Breast epithelium (tissue), 4 donors: Measurements from ENCODE around the gene ZFP36L1. TPM values are rescaled to one million over a fixed set of nuclear protein-coding genes. Genes with fewer than 3 reads are reported as not detected.

Experiments
- DNase-seq, 2 donors: peaks; one replicate each; pipeline ENCODE4 v3.0.0-alpha.2; 2019; ENCODE audit warnings: low spot score in 2 of 2
- H3K27ac ChIP-seq, 2 donors: fragments of 200-600 bp; sonication (generic) in 1 of 2; one replicate each; pipeline ENCODE4 v1.5.1; 2016 to 2019; ENCODE audit warnings: mild to moderate bottlenecking in 1 of 2
- H3K27me3 ChIP-seq, 2 donors: fragments of 200-600 bp; sonication (generic) in 1 of 2; one replicate each; pipeline versions ENCODE4 v1.5.1 to v1.6.0; 2017 to 2019; ENCODE audit warnings: control low read depth in 1 of 2, mild to moderate bottlenecking in 1 of 2
- H3K36me3 ChIP-seq: fragments of 200-600 bp; one replicate; pipeline ENCODE4 v1.5.1; 2019
- H3K4me1 ChIP-seq, 2 donors: fragments of 200-600 bp; sonication (generic); one replicate each; pipeline ENCODE4 v1.5.1; 2016 to 2019; ENCODE audit warnings: control low read depth in 1 of 2
- H3K4me3 ChIP-seq, 3 donors: fragments of 200-600 bp; sonication (generic); 1 replicate in 2 of 3; 2 replicates in 1 of 3; pipeline ENCODE4 v1.5.1; 2016 to 2019; ENCODE audit warnings: mild to moderate bottlenecking in 3 of 3, moderate library complexity in 2 of 3
- H3K9me3 ChIP-seq, 2 donors: fragments of 200-600 bp; sonication (generic) in 1 of 2; one replicate each; pipeline ENCODE4 v1.5.1; 2016 to 2019; ENCODE audit warnings: control low read depth in 1 of 2
- POLR2A ChIP-seq: fragments of 450-650 bp; IDR thresholded peaks from one replicate; pipeline ENCODE4 v1.6.1; 2016; ENCODE audit warnings: antibody characterized with exemption, mild to moderate bottlenecking, moderate library complexity
- POLR2AphosphoS5 ChIP-seq, 3 donors: sonication (generic); formaldehyde crosslinking; IDR thresholded peaks; one replicate each; pipeline ENCODE4 v1.6.1; 2017; ENCODE audit warnings: antibody characterized with exemption in 3 of 3
- intact Hi-C: fragments of 100-400 bp; cut with DNase I; formaldehyde crosslinking; loops from one replicate; pipeline ENCODE4 v1.15.1; 2023; ENCODE audit warnings: low total_unique reads
- total RNA-seq, 3 donors: library from RNA; depleted of rRNA; stranded (reverse); fragments of >200 nt; gene quantifications; one replicate each; pipeline ENCODE4 v1.1.0, GENCODE V29; 2016
- TF ChIP-seq, protein P1 (sequence below), 3 donors: fragments of 450-650 bp; IDR thresholded peaks; one replicate each; pipeline ENCODE4 v1.5.1; 2016 to 2017; ENCODE audit warnings: antibody characterized with exemption in 3 of 3, mild to moderate bottlenecking in 3 of 3, moderate library complexity in 3 of 3

Gene ZFP36L1
- total RNA-seq, 3 donors from 2014 or later, result 198 to 737 (median 492) TPM

DNA sequence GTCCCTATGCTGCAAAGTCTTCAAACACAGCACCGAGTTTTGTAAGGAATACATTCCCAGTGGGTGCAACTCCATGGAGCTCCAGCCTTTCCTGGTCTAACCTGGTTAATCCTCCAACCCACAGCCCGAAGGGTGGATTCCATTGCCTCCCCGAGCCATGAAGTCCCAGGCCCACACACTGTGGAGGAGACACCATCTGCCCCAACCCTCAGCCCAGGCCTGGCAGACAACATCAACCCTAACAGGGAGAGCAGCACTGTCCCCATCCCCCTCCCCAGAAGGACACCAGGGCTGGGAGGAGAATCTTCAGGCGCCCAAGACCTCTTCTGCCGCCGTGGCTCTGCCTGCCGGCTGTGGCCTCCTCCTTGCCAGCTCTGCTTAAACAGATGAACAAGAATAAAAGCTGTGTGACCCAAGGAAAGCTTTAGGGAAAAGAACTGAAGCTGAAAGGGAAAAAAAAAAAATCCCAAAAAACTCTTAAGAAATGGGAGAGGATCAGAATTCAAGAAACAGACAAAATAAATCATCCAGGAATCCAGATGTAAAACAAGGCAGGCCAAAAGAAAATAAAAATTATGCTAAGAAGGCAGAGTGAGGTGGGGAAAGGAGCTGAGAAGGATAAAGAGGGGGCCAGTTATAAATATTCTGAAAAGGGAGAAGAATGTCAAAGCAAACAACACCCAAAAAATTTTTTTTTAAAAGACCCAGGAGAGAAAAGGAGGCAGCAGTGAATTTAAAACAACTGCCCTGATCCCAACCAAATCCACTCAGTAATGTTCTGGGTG, 16.0 kb upstream of the ZFP36L1 start:
- Histone ChIP-seq H3K4me3 (no peak overlapping the region), H3K36me3 (no peaks in the 10 kb centered on the region), H3K27ac (peak overlapping the region; percentile 52 to 85), H3K4me1 (peaks cover 12 to 16% of the 10 kb centered on the region in 2 donors), H3K27me3 (no peaks in the 10 kb centered on the region), H3K9me3 (no peaks in the 10 kb centered on the region)
- TF ChIP-seq, protein P1, sequence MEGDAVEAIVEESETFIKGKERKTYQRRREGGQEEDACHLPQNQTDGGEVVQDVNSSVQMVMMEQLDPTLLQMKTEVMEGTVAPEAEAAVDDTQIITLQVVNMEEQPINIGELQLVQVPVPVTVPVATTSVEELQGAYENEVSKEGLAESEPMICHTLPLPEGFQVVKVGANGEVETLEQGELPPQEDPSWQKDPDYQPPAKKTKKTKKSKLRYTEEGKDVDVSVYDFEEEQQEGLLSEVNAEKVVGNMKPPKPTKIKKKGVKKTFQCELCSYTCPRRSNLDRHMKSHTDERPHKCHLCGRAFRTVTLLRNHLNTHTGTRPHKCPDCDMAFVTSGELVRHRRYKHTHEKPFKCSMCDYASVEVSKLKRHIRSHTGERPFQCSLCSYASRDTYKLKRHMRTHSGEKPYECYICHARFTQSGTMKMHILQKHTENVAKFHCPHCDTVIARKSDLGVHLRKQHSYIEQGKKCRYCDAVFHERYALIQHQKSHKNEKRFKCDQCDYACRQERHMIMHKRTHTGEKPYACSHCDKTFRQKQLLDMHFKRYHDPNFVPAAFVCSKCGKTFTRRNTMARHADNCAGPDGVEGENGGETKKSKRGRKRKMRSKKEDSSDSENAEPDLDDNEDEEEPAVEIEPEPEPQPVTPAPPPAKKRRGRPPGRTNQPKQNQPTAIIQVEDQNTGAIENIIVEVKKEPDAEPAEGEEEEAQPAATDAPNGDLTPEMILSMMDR (IDR thresholded peaks at IDR 0.05), result no peak
- TF ChIP-seq POLR2AphosphoS5 (IDR thresholded peaks at IDR 0.05) (no peak), POLR2A (no peak)
- intact Hi-C loops, result no loop called here
- DNase-seq, result peak in 1 of 2 donors; percentile 14

DNA sequence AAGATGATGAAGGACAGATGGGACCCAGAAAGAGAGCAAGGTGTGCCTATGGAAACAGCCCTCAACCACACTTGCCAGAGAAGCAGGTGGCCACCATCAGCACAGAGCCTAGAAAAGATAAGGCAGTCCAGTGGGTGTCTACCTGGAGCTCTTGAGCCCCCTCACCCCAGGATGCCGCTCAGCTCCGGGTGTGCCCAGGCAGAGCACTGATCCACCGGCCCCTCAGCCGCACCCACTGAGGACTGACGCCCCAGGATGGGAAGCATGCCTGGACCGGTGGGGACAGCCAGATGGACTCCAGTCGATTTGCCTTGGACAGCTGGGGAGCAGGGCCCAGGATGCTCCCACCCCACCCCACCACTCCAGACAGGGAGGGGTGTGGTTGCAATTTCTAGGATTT, 15.1 kb upstream of the ZFP36L1 start:
- intact Hi-C loops, result loop anchor here (1.0 kb wide), 1 partner anchor 18 kb away; no protein-coding TSS in a partner anchor
- TF ChIP-seq, protein P1 (IDR thresholded peaks at IDR 0.05), result no peak
- no peak for TF ChIP-seq POLR2A
- TF ChIP-seq POLR2AphosphoS5 (IDR thresholded peaks at IDR 0.05), result no peak
- H3K36me3 ChIP-seq, result no peaks in the 10 kb centered on the region
- no peak overlapping the region for H3K4me3 ChIP-seq
- peak overlapping the region; percentile 83 to 85 for H3K27ac ChIP-seq
- peak in 1 of 2 donors; percentile 7 for DNase-seq
- H3K9me3 ChIP-seq, result no peaks in the 10 kb centered on the region
- H3K4me1 ChIP-seq, result peaks cover 12 to 15% of the 10 kb centered on the region in 2 donors
- H3K27me3 ChIP-seq, result no peaks in the 10 kb centered on the region

DNA sequence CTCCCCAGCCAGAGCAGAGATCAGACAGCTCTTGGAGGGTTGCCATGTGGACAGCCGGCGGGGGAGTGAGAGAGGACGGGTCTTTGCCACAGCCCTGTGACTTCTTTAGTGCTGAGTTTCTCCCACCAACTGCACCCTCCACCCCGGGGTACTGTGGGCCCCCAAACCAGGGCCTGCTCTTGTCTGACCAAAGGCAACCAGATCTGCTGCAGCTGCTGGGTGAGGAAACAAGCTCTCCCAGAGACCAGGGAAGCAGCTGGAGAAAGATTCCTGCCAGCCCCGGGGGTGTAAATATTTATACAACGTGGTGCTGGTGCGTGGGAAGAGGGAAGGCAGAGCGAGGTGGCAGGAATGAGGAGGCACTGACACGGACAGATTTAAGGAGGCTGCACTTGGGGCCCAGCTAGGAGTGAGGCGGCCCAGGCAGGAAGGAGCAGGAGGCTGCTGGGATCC, 14.3 kb upstream of the ZFP36L1 start:
- Histone ChIP-seq H3K36me3 (no peaks in the 10 kb centered on the region), H3K27ac (peak overlapping the region; percentile 83 to 85), H3K27me3 (no peaks in the 10 kb centered on the region), H3K4me3 (no peak overlapping the region), H3K9me3 (no peaks in the 10 kb centered on the region), H3K4me1 (peaks cover 12 to 15% of the 10 kb centered on the region in 2 donors)
- peak in 1 of 2 donors; percentile 57 for DNase-seq
- TF ChIP-seq, protein P1 (IDR thresholded peaks at IDR 0.05), result no peak
- TF ChIP-seq POLR2AphosphoS5 (IDR thresholded peaks at IDR 0.05) (no peak), POLR2A (no peak)
- intact Hi-C loops, result loop anchor here (1.0 kb wide), 1 partner anchor 17 kb away; no protein-coding TSS in a partner anchor

DNA sequence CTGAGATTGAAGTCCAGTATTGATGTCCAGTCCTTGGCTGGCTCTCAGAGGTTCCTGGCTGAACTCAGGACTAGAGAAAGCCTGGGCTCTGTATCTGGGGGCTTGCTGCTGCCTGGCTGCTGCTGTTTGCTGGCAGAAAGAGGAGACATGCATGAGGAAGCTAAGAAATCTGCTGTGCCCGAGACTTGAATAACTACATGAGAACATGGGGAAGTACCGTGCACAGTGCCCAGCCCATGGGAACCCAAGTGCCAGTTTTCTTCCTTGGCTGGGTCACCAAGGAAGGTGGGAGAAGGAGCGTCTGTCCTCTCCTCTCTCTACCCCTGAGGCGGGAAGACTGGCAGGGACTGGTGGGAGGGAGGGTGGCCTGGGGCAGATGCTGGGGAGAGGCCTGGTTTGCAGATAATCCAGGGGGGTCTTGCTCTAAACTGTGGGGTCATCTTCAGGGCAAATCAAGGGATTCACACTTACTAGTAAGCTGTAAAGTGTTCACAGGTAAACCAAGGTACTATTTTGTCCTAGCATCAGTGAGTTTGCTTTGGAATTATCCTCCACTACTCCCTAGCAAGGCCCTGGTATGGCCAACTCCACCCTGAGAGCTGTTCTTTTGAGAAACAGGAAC, 13.8 kb upstream of the ZFP36L1 start:
- H3K4me1 ChIP-seq, result peaks cover 12 to 15% of the 10 kb centered on the region in 2 donors
- no peak overlapping the region for H3K4me3 ChIP-seq
- TF ChIP-seq POLR2A, result no peak
- TF ChIP-seq, protein P1 (IDR thresholded peaks at IDR 0.05), result no peak
- no peak for TF ChIP-seq POLR2AphosphoS5 (IDR thresholded peaks at IDR 0.05)
- H3K27me3 ChIP-seq, result no peaks in the 10 kb centered on the region
- no peaks in the 10 kb centered on the region for H3K36me3 ChIP-seq
- H3K9me3 ChIP-seq, result no peaks in the 10 kb centered on the region
- peak in 1 of 2 donors; percentile 20 for DNase-seq
- intact Hi-C loops, result loop anchor here (1.0 kb wide), 1 partner anchor 16 kb away; no protein-coding TSS in a partner anchor
- peak overlapping the region; percentile 83 to 85 for H3K27ac ChIP-seq

DNA sequence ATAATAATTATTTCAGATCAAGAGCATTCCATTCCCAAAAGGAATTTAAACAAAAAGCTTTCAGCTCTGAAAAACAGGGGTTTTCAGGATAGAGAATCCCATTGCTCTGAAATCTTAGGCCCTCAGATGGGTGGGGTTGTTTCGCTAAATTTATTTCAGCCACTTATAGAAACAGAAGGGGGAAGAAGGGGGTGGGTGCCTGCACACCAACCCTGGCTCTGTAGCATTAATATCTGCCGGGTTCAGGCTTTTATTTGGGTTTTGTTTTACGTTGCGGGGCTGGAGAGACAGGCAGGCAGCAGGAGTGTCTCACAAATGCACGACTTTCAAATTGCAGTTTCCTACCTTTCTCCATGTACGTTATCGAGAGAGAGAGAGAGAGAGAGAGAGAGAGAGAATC, 12.5 kb upstream of the ZFP36L1 start:
- Histone ChIP-seq H3K9me3 (no peaks in the 10 kb centered on the region), H3K4me1 (peaks cover 12 to 15% of the 10 kb centered on the region in 2 donors), H3K36me3 (no peaks in the 10 kb centered on the region), H3K27ac (peak overlapping the region in 1 of 2 donors; percentile 83), H3K4me3 (no peak overlapping the region), H3K27me3 (no peaks in the 10 kb centered on the region)
- intact Hi-C loops, result no loop called here
- no peak for DNase-seq
- TF ChIP-seq, protein P1 (IDR thresholded peaks at IDR 0.05), result no peak
- TF ChIP-seq POLR2AphosphoS5 (IDR thresholded peaks at IDR 0.05) (no peak), POLR2A (no peak)
